HepG2 (cell line): ENCODE measurements around the gene CHMP6. TPM values are rescaled to one million over a fixed set of nuclear protein-coding genes. Genes with fewer than 3 reads are reported as not detected.

Experiments
- ATAC-seq: fragments of 200-7000 bp; cut with Tn5 transposase; 3 replicates; pipeline ENCODE4 v1.9.1; 2020; ENCODE audit warnings: mild to moderate bottlenecking, moderate library complexity
- BruUV-seq: library from RNA; stranded (reverse); fragments of 400-500 nt; replicated peaks from 2 replicates; lab custom pipeline; 2021; lab: Mats Ljungman, UMichigan
- CTCF ChIA-PET: fragments of 300-600 bp; formaldehyde crosslinking; extraction: SDS; loops from one replicate; lab custom pipeline; 2021; ENCODE audit warnings: low total read pairs, inconsistent platforms, low intra/inter-chr PET ratio; lab: Yijun Ruan, JAX
- POLR2A ChIA-PET: fragments of 350-600 bp; sonication (Branson Sonifier 250); formaldehyde crosslinking; loops from one replicate; lab custom pipeline; 2020; ENCODE audit warnings: antibody characterized with exemption, inconsistent platforms; lab: Yijun Ruan, JAX
- DNase-seq: peaks from one replicate; pipeline ENCODE4 v3.0.0-alpha.2; 2015; ENCODE audit warnings: low spot score
- FAIRE-seq: peaks from 3 replicates; lab custom pipeline; 2011; peaks lifted over from hg19 to GRCh38; lab: Jason Lieb, UNC
- H2AFZ ChIP-seq: one replicate; pipeline ENCODE4 v1.6.1; 2011; ENCODE audit warnings: low read length, inconsistent platforms
- H3K27ac ChIP-seq: fragments of 300-600 bp; 3 replicates; pipeline ENCODE4 v1.8.0; 2011; ENCODE audit warnings: mixed run types, mild to moderate bottlenecking, mixed read lengths, low read length, inconsistent platforms; ENCODE audit not compliant: insufficient read depth; ENCODE audit errors: extremely low read length
- H3K27me3 ChIP-seq, 2 experiments: fragments of 200-600 bp in 1 of 2; 2 replicates in 1 of 2; 3 replicates in 1 of 2; pipeline versions ENCODE4 v1.6.0 to v1.8.0; 2011; ENCODE audit warnings: low read length in 2 of 2, mild to moderate bottlenecking in 2 of 2, moderate library complexity in 2 of 2, inconsistent platforms in 1 of 2; ENCODE audit not compliant: insufficient read depth in 2 of 2, control insufficient read depth in 1 of 2
- H3K36me3 ChIP-seq, 2 experiments: fragments of 200-600 bp in 1 of 2; replicated peaks in 1 of 2; 2 replicates in 1 of 2; 3 replicates in 1 of 2; pipeline versions ENCODE4 v1.5.1 to v1.8.0; 2011; ENCODE audit warnings: low read length in 2 of 2, inconsistent platforms in 1 of 2; ENCODE audit not compliant: insufficient read depth in 2 of 2, control insufficient read depth in 1 of 2
- H3K4me1 ChIP-seq: 2 replicates; pipeline ENCODE4 v1.5.1; 2012; ENCODE audit warnings: low read length, inconsistent platforms; ENCODE audit not compliant: insufficient read depth
- H3K4me2 ChIP-seq: 2 replicates; pipeline ENCODE4 v1.6.0; 2011; ENCODE audit warnings: low read depth, low read length, inconsistent platforms
- H3K4me3 ChIP-seq, 3 experiments: fragments of 200-600 bp in 1 of 3; sonication (generic), shearing (Covaris generic) in 1 of 3; replicated peaks in 1 of 3; 2 replicates each; pipeline ENCODE4 v1.5.1; 2011 to 2016; ENCODE audit warnings: low read length in 3 of 3, inconsistent platforms in 2 of 3, low read depth in 2 of 3, mild to moderate bottlenecking in 2 of 3, control low read depth in 1 of 3, mixed read lengths in 1 of 3; ENCODE audit not compliant: insufficient read depth in 1 of 3
- H3K79me2 ChIP-seq: one replicate; pipeline ENCODE4 v1.6.1; 2011; ENCODE audit warnings: low read length, inconsistent platforms; ENCODE audit not compliant: insufficient read depth
- H3K9ac ChIP-seq: 2 replicates; pipeline ENCODE4 v1.6.0; 2011; ENCODE audit warnings: mild to moderate bottlenecking, low read depth, low read length, inconsistent platforms; ENCODE audit not compliant: insufficient read depth
- H3K9me3 ChIP-seq: 2 replicates; pipeline ENCODE4 v1.5.1; 2012; ENCODE audit warnings: mild to moderate bottlenecking, low read length
- H4K20me1 ChIP-seq: 2 replicates; pipeline ENCODE4 v1.6.0; 2011; ENCODE audit warnings: inconsistent platforms, mild to moderate bottlenecking, low read length, moderate library complexity; ENCODE audit not compliant: insufficient read depth
- ARID3A ChIP-seq: IDR thresholded peaks from 2 replicates; pipeline ENCODE4 v1.6.1; 2012; ENCODE audit warnings: low read depth, low read length, improper control_type of control experiment
- EEA1 ChIP-seq: sonication (generic); formaldehyde crosslinking; IDR thresholded peaks from 2 replicates; pipeline ENCODE4 v1.5.1; 2020; ENCODE audit warnings: mild to moderate bottlenecking, missing genetic modification reagents, borderline replicate concordance
- HOXA3 ChIP-seq: sonication (generic); formaldehyde crosslinking; IDR thresholded peaks from 2 replicates; pipeline ENCODE4 v1.5.0; 2020; ENCODE audit warnings: missing genetic modification reagents
- RXRA ChIP-seq: sonication (generic); formaldehyde crosslinking; IDR thresholded peaks from 2 replicates; pipeline ENCODE4 v1.5.1; 2020; ENCODE audit warnings: missing genetic modification reagents
- ZNF333 ChIP-seq: sonication (generic); formaldehyde crosslinking; IDR thresholded peaks from 2 replicates; pipeline ENCODE4 v1.4.0; 2020; ENCODE audit warnings: mild to moderate bottlenecking, missing genetic modification reagents, borderline replicate concordance
- ZNF605 ChIP-seq: sonication (generic); formaldehyde crosslinking; IDR thresholded peaks from 2 replicates; pipeline ENCODE4 v1.8.0; 2022; ENCODE audit warnings: mild to moderate bottlenecking, missing genetic modification reagents
- WGBS: methylation state at CpG from one replicate; pipeline ENCODE4 v1.1.6; 2017; ENCODE audit warnings: low lambda C conversion rate; 5-methylcytosine and 5-hydroxymethylcytosine counted together
- in situ Hi-C: cut with HindIII; loops from 2 replicates; pipeline ENCODE4 v1.10.0; 2017; ENCODE audit warnings: low pct_unique_long_range_greater_than_20kb; ENCODE audit not compliant: extremely low pct_ligation_motif_present
- intact Hi-C: fragments of 100-400 bp; cut with micrococcal nuclease; formaldehyde crosslinking; loops from one replicate; pipeline ENCODE4 v1.10.0; 2022; ENCODE audit not compliant: unreplicated experiment
- polyA plus RNA-seq, 8 experiments: library from polyadenylated mRNA; depleted of rRNA in 3 of 8; stranded (reverse) in 7 of 8; unstranded in 1 of 8; fragments of >200 nt; fragmentation: Illumina TruSeq in 4 of 8; extraction: Trizol in 4 of 8; gene quantifications; 2 replicates each; pipeline versions ENCODE4 v1.2.1 to v1.2.3, GENCODE V29; 2011 to 2016; ENCODE audit warnings: low read depth in 4 of 8, missing spikeins in 1 of 8, mixed read lengths in 1 of 8; ENCODE audit not compliant: insufficient read depth in 1 of 8
- total RNA-seq, 5 experiments: library from RNA; depleted of rRNA; stranded (reverse); fragments of >200 nt; fragmentation: Illumina TruSeq; extraction: Trizol; gene quantifications; 2 replicates each; pipeline ENCODE4 v1.2.3, GENCODE V29; 2016; ENCODE audit warnings: low read depth in 1 of 5
- TF ChIP-seq, protein P1 (sequence below): sonication (generic); formaldehyde crosslinking; IDR thresholded peaks from 2 replicates; pipeline ENCODE4 v1.5.0; 2020; ENCODE audit warnings: mild to moderate bottlenecking, missing genetic modification reagents, borderline replicate concordance

Gene CHMP6
- total and polyA plus RNA-seq, 2 of the 13 experiments (the other 11 are each of a cell fraction or from before 2014, with no cell fraction given) = 11.1 to 24.2 TPM

DNA sequence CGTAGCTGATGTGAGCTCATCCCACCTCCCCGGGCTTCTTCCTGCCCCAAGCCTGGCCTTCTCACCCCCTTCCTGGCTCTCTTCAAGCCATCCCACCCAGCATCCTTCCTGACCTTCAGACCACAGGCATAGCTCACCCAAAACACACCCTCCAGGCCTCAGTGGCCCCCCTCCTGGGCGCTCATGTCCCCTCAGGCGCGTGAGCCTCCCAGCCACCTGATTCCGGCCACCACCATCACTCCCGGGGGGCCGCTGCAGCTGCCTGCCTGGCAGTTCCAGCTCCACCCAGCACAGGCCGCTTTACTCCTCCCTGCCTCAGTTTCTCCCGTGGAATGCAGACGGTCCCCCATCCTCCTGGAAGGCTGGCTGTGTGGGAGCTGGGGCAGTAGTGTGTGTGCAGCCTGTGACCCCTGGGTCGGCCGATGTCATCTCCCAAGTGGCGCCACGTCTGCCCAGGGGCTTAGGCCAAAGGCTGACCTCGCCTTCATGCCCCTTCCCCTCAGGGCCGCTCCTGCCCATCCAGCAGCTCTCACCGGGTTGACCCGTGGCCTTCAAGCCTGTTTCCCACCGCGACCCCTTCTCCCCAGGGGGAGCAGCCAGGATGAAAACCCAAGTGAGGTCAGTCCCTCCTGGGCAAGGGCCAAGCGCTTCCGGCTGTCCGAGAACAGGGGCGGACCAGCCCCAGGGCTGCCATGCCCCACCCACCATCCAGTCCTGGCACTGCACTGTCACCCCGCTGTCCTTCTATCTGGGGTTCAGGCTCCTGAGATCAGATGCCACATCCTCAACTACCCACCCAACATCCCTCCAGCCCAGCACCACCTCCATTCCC is 11.9 kb upstream of the CHMP6 start:
- ChIA-PET POLR2A (interaction anchor here (0.9 to 1.1 kb wide), 2 partner anchors 8 to 10 kb away, joined by 3 to 5 read pairs; no protein-coding TSS in a partner anchor), CTCF (no interaction called here)
- in situ Hi-C loops = loop anchor here (5.0 kb wide), 1 partner anchor 552 kb away; no protein-coding TSS in a partner anchor
- Histone ChIP-seq H3K27ac (no peak overlapping the region), H3K79me2 (no peaks in the 10 kb centered on the region), H3K36me3 (no peaks in the 10 kb centered on the region), H3K27me3 (peaks cover 8 to 44% of the 10 kb centered on the region in 2 experiments; a peak in 4 of 5 replicates), H4K20me1 (no peaks in the 10 kb centered on the region), H3K4me3 (peak overlapping the region in 2 of 3 experiments; percentile 8 to 36; a peak in 2 of 6 replicates), H3K4me2 (peak overlapping the region; percentile 42; the same call in 1 of the 2 replicates), H3K9me3 (no peaks in the 10 kb centered on the region), H3K4me1 (peaks cover 11% of the 10 kb centered on the region), H2AFZ (no peak overlapping the region), H3K9ac (no peak overlapping the region)
- no peak for DNase-seq
- BruUV-seq = no TSS peak
- WGBS = 57% methylated on average over 21 of the region's 26 CpGs
- intact Hi-C loops = loop anchor here (5.0 kb wide), 1 partner anchor 552 kb away; no protein-coding TSS in a partner anchor
- ATAC-seq = no peak; the same call in 2 of the 3 replicates
- no peak for FAIRE-seq
- TF ChIP-seq ZNF605 (CRISPR knock-in tag) (0 out of 2 replicates have a peak, but pooled peaks have one; percentile 40), ZNF333 (CRISPR knock-in tag) (0 out of 2 replicates have a peak, but pooled peaks have one; percentile 42), HOXA3 (CRISPR knock-in tag) (peak; percentile 29; the same call in 1 of the 2 replicates), RXRA (CRISPR knock-in tag) (0 out of 2 replicates have a peak, but pooled peaks have one; percentile 5), ARID3A (no peak), EEA1 (CRISPR knock-in tag) (no peak)
- TF ChIP-seq, protein P1, sequence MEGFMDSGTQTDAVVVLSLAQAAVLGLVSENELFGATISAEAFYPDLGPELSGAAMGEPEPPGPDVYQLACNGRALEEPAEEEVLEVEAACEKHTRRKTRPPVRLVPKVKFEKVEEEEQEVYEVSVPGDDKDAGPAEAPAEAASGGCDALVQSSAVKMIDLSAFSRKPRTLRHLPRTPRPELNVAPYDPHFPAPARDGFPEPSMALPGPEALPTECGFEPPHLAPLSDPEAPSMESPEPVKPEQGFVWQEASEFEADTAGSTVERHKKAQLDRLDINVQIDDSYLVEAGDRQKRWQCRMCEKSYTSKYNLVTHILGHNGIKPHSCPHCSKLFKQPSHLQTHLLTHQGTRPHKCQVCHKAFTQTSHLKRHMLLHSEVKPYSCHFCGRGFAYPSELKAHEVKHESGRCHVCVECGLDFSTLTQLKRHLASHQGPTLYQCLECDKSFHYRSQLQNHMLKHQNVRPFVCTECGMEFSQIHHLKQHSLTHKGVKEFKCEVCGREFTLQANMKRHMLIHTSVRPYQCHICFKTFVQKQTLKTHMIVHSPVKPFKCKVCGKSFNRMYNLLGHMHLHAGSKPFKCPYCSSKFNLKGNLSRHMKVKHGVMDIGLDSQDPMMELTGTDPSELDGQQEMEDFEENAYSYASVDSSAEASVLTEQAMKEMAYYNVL (CRISPR knock-in tag) = no peak
